ENCODE results near the gene CEP170B.

DNA sequence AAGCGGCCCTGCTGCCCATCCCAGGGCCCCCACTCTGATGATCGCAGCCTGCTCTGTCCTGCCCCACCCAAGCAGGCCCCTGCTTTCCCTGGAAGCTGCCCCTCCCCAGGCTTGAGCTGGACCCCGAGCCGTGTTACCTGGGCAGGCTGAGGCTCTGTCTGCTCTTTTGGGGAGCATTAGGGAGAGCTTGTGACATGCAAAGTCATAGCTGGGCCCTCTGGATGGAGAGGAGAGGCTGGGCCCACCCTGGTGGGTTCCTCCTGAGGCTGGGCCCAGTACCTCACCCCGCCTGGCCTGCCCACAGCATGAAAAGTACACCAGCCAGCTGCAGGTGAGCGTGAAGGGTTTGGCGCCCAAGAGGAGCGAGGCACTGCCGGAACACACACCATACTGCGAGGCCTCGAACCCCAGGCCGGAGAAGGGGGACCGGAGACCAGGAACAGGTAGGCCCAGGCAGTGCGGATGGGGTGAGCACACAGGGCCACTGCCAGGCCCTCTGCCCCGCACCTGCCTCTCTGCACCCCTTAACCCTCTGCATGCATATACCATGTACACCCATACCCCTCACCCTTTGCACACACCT, 15.0 kb downstream of the CEP170B start:
- TF ChIP-seq EZH2 (IDR thresholded peaks at IDR 0.05) = no peak
- no peak for TF ChIP-seq POLR2AphosphoS5 (IDR thresholded peaks at IDR 0.05; ENCODE audit: borderline replicate concordance, low read depth, low read length)
